Body of pancreas (tissue), 4 donors: ENCODE data around the gene PF4V1.

Experiments
- POLR2A ChIP-seq, 3 donors: fragments of 450-650 bp; IDR thresholded peaks; one replicate each; pipeline ENCODE4 v1.6.1; 2016; ENCODE audit warnings: antibody characterized with exemption in 3 of 3, mild to moderate bottlenecking in 2 of 3
- TF ChIP-seq, protein P1 (sequence below), 7 experiments: fragments of 450-650 bp in 4 of 7; fragments of 200-600 bp in 3 of 7; sonication (generic) in 3 of 7; IDR thresholded peaks; one replicate each; pipeline ENCODE4 v1.5.1; 2016 to 2019; ENCODE audit warnings: antibody characterized with exemption in 7 of 7

DNA sequence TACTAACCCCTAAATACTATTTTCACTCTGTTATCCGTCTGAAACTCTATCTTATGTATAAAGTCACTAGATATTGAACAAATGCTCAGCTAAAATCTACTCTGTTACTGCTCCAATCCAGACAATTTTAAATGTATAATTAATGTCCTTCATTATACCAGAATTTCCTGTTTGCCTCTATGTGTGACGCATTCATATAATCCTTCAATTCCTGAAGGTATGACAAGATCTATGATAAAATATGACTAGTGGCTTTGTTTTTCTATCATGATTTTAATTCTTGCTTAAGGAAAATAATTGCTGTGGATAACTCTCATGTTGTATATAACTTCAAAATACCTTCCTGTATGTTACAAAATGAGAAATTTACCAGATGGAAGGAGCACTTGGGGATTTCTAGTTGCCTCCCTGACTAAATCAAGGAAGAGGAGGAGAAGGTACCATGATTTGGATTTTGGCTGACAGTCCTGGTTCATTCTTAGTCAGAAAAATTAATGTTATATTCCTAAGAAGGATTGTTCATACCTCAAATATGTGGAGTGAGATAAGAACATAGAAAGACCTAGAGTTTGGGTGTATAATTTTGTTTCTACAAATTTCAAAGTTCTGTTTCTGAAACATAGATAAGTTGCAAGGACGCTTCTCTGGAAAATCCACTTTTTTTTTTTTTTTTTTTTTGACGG lies 11.7 kb upstream of the PF4V1 start:
- TF ChIP-seq, protein P1, sequence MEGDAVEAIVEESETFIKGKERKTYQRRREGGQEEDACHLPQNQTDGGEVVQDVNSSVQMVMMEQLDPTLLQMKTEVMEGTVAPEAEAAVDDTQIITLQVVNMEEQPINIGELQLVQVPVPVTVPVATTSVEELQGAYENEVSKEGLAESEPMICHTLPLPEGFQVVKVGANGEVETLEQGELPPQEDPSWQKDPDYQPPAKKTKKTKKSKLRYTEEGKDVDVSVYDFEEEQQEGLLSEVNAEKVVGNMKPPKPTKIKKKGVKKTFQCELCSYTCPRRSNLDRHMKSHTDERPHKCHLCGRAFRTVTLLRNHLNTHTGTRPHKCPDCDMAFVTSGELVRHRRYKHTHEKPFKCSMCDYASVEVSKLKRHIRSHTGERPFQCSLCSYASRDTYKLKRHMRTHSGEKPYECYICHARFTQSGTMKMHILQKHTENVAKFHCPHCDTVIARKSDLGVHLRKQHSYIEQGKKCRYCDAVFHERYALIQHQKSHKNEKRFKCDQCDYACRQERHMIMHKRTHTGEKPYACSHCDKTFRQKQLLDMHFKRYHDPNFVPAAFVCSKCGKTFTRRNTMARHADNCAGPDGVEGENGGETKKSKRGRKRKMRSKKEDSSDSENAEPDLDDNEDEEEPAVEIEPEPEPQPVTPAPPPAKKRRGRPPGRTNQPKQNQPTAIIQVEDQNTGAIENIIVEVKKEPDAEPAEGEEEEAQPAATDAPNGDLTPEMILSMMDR (IDR thresholded peaks at IDR 0.05) = no peak
- TF ChIP-seq POLR2A (IDR thresholded peaks at IDR 0.05) = no peak
